ENCODE data around the gene TTLL10. TPM values are rescaled to one million over a fixed set of nuclear protein-coding genes. Genes with fewer than 3 reads are reported as not detected.

Gene TTLL10
- total RNA-seq, 1 experiment from 2014 or later: not detected

GRCh38 chr1:1219341-1219740 lies 45.7 kb downstream of the TTLL10 start:
- H3K4me1 Mint-ChIP-seq (ENCODE audit: insufficient read depth, unreplicated experiment): no peaks in the 10 kb centered on the region
- H3K9me3 Mint-ChIP-seq (ENCODE audit: unreplicated experiment): no peaks in the 10 kb centered on the region
- TF ChIP-seq, protein P1, sequence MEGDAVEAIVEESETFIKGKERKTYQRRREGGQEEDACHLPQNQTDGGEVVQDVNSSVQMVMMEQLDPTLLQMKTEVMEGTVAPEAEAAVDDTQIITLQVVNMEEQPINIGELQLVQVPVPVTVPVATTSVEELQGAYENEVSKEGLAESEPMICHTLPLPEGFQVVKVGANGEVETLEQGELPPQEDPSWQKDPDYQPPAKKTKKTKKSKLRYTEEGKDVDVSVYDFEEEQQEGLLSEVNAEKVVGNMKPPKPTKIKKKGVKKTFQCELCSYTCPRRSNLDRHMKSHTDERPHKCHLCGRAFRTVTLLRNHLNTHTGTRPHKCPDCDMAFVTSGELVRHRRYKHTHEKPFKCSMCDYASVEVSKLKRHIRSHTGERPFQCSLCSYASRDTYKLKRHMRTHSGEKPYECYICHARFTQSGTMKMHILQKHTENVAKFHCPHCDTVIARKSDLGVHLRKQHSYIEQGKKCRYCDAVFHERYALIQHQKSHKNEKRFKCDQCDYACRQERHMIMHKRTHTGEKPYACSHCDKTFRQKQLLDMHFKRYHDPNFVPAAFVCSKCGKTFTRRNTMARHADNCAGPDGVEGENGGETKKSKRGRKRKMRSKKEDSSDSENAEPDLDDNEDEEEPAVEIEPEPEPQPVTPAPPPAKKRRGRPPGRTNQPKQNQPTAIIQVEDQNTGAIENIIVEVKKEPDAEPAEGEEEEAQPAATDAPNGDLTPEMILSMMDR (IDR thresholded peaks at IDR 0.05; ENCODE audit: unreplicated experiment): no peak
- ChIA-PET POLR2A (no interaction called here), CTCF (interaction anchor here (0.7 to 1.0 kb wide), 2 partner anchors 11 to 102 kb away, joined by 3 to 4 read pairs; no protein-coding TSS in a partner anchor)
- H3K36me3 Mint-ChIP-seq (ENCODE audit: insufficient read depth, unreplicated experiment): peaks cover 41% of the 10 kb centered on the region
- no peak overlapping the region for H3K27ac Mint-ChIP-seq (ENCODE audit: low read depth, unreplicated experiment)
- no peaks in the 10 kb centered on the region for H3K27me3 Mint-ChIP-seq (ENCODE audit: insufficient read depth, unreplicated experiment)
- no peak overlapping the region for H3K4me3 Mint-ChIP-seq (ENCODE audit: unreplicated experiment)
- intact Hi-C loops (cut with micrococcal nuclease): no loop called here
- DNase-seq (ENCODE audit: unreplicated experiment): no peak
- BruUV-seq (replicated peaks): no TSS peak

- Mint-ChIP-seq H3K27me3 (ENCODE audit: insufficient read depth, unreplicated experiment) (no peaks in the 10 kb centered on the region), H3K9me3 (ENCODE audit: unreplicated experiment) (no peaks in the 10 kb centered on the region), H3K27ac (ENCODE audit: low read depth, unreplicated experiment) (peak overlapping the region; percentile 16), H3K4me3 (ENCODE audit: unreplicated experiment) (no peak overlapping the region), H3K36me3 (ENCODE audit: insufficient read depth, unreplicated experiment) (peaks cover 49% of the 10 kb centered on the region), H3K4me1 (ENCODE audit: insufficient read depth, unreplicated experiment) (no peaks in the 10 kb centered on the region)
- no TSS peak for BruUV-seq (replicated peaks)
- no peak for DNase-seq (ENCODE audit: unreplicated experiment)
- CTCF ChIA-PET: no interaction called here
- POLR2A ChIA-PET: no interaction called here
- TF ChIP-seq, protein P1 (IDR thresholded peaks at IDR 0.05; ENCODE audit: unreplicated experiment): no peak
- intact Hi-C loops (cut with micrococcal nuclease): no loop called here
Measured at GRCh38 chr1:1220197-1220596, 46.5 kb downstream of the TTLL10 start.

- ChIA-PET POLR2A (no interaction called here), CTCF (interaction anchor here (0.6 kb wide), 1 partner anchor 40 kb away, joined by 3 read pairs; no protein-coding TSS in a partner anchor)
- BruUV-seq (replicated peaks): no TSS peak
- H3K4me3 Mint-ChIP-seq (ENCODE audit: unreplicated experiment): no peak overlapping the region
- no peaks in the 10 kb centered on the region for H3K9me3 Mint-ChIP-seq (ENCODE audit: unreplicated experiment)
- H3K27me3 Mint-ChIP-seq (ENCODE audit: insufficient read depth, unreplicated experiment): no peaks in the 10 kb centered on the region
- DNase-seq (ENCODE audit: unreplicated experiment): no peak
- TF ChIP-seq, protein P1 (IDR thresholded peaks at IDR 0.05; ENCODE audit: unreplicated experiment): no peak
- peaks cover 48% of the 10 kb centered on the region for H3K36me3 Mint-ChIP-seq (ENCODE audit: insufficient read depth, unreplicated experiment)
- intact Hi-C loops (cut with micrococcal nuclease): no loop called here
- H3K4me1 Mint-ChIP-seq (ENCODE audit: insufficient read depth, unreplicated experiment): no peaks in the 10 kb centered on the region
- no peak overlapping the region for H3K27ac Mint-ChIP-seq (ENCODE audit: low read depth, unreplicated experiment)
Measured at GRCh38 chr1:1221887-1222574, 48.4 kb downstream of the TTLL10 start.

GRCh38 chr1:1222575-1223225 lies 49.0 kb downstream of the TTLL10 start:
- TF ChIP-seq, protein P1 (IDR thresholded peaks at IDR 0.05; ENCODE audit: unreplicated experiment): no peak
- no peaks in the 10 kb centered on the region for H3K27me3 Mint-ChIP-seq (ENCODE audit: insufficient read depth, unreplicated experiment)
- intact Hi-C loops (cut with micrococcal nuclease): no loop called here
- peaks cover 47% of the 10 kb centered on the region for H3K36me3 Mint-ChIP-seq (ENCODE audit: insufficient read depth, unreplicated experiment)
- CTCF ChIA-PET: interaction anchor here (0.6 to 0.7 kb wide), 2 partner anchors 39 to 148 kb away, joined by 3 read pairs; no protein-coding TSS in a partner anchor
- H3K9me3 Mint-ChIP-seq (ENCODE audit: unreplicated experiment): no peaks in the 10 kb centered on the region
- no peak overlapping the region for H3K27ac Mint-ChIP-seq (ENCODE audit: low read depth, unreplicated experiment)
- H3K4me1 Mint-ChIP-seq (ENCODE audit: insufficient read depth, unreplicated experiment): no peaks in the 10 kb centered on the region
- POLR2A ChIA-PET: no interaction called here
- no peak for DNase-seq (ENCODE audit: unreplicated experiment)
- no peak overlapping the region for H3K4me3 Mint-ChIP-seq (ENCODE audit: unreplicated experiment)
- no TSS peak for BruUV-seq (replicated peaks)
